Measurements from ENCODE around the gene LNPK. TPM values are rescaled to one million over a fixed set of nuclear protein-coding genes. Genes with fewer than 3 reads are reported as not detected.

The LNPK gene
- polyA plus RNA-seq, 6 donors from 2014 or later = 7.1 to 15.6 (median 10.2) TPM

- Mint-ChIP-seq H3K27ac (no peak overlapping the region), H3K9me3 (peaks cover 2 to 20% (median 10%) of the 10 kb centered on the region in 7 donors), H3K27me3 (no peaks in the 10 kb centered on the region), H3K4me1 (peaks cover 0 to 6% (median 3%) of the 10 kb centered on the region in 3 donors), H3K4me3 (no peak overlapping the region), H3K36me3 (peaks cover 43 to 53% of the 10 kb centered on the region in 2 donors)
- DNase-seq = no peak
- ATAC-seq (ENCODE audit: low read depth in 2 of 2) = no peak
Measured at GRCh38 chr2:175957845-175958244, 44.2 kb downstream of the LNPK start.

- DNase-seq (no peak), ATAC-seq (ENCODE audit: low read depth in 2 of 2) (no peak)
- peaks cover 36 to 43% of the 10 kb centered on the region in 2 donors for H3K36me3 Mint-ChIP-seq
- peaks cover 0 to 3% (median under 1%) of the 10 kb centered on the region in 3 donors for H3K4me1 Mint-ChIP-seq
- H3K27me3 Mint-ChIP-seq = no peaks in the 10 kb centered on the region
- H3K27ac Mint-ChIP-seq = no peak overlapping the region
- H3K4me3 Mint-ChIP-seq = peak overlapping the region in 1 of 8 donors; percentile 11
- peaks cover 0 to 6% (median 0%) of the 10 kb centered on the region in 7 donors for H3K9me3 Mint-ChIP-seq
Measured at GRCh38 chr2:175955136-175955535, 46.9 kb downstream of the LNPK start.

- DNase-seq (no peak), ATAC-seq (ENCODE audit: low read depth in 2 of 2) (no peak)
- no peak overlapping the region for H3K4me3 Mint-ChIP-seq
- no peaks in the 10 kb centered on the region for H3K4me1 Mint-ChIP-seq
- no peak overlapping the region for H3K27ac Mint-ChIP-seq
- peaks cover 16 to 22% of the 10 kb centered on the region in 2 donors for H3K36me3 Mint-ChIP-seq
- H3K9me3 Mint-ChIP-seq = peaks cover 0 to 2% (median 0%) of the 10 kb centered on the region in 7 donors
- no peaks in the 10 kb centered on the region for H3K27me3 Mint-ChIP-seq
Measured at GRCh38 chr2:175950512-175950911, 51.6 kb downstream of the LNPK start.

GRCh38 chr2:175948191-175948590, 53.9 kb downstream of the LNPK start:
- Mint-ChIP-seq H3K36me3 (peaks cover 12 to 17% of the 10 kb centered on the region in 2 donors), H3K27ac (no peak overlapping the region), H3K4me1 (no peaks in the 10 kb centered on the region), H3K27me3 (no peaks in the 10 kb centered on the region), H3K4me3 (no peak overlapping the region), H3K9me3 (peaks cover 0 to 2% (median 0%) of the 10 kb centered on the region in 7 donors)
- no peak for ATAC-seq (ENCODE audit: low read depth in 2 of 2)
- no peak for DNase-seq

GRCh38 chr2:175947073-175947472, 55.0 kb downstream of the LNPK start:
- Mint-ChIP-seq H3K27me3 (no peaks in the 10 kb centered on the region), H3K9me3 (peaks cover 0 to 2% (median 0%) of the 10 kb centered on the region in 7 donors), H3K27ac (no peak overlapping the region), H3K36me3 (peaks cover 7 to 11% of the 10 kb centered on the region in 2 donors), H3K4me1 (no peaks in the 10 kb centered on the region), H3K4me3 (no peak overlapping the region)
- DNase-seq (no peak), ATAC-seq (ENCODE audit: low read depth in 2 of 2) (no peak)

- Mint-ChIP-seq H3K4me1 (no peaks in the 10 kb centered on the region), H3K4me3 (no peak overlapping the region), H3K9me3 (peaks cover 0 to 8% (median 4%) of the 10 kb centered on the region in 7 donors), H3K27ac (no peak overlapping the region), H3K36me3 (peaks cover 17 to 23% of the 10 kb centered on the region in 2 donors), H3K27me3 (no peaks in the 10 kb centered on the region)
- no peak for ATAC-seq (ENCODE audit: low read depth in 2 of 2)
- DNase-seq = no peak
Measured at GRCh38 chr2:175941699-175942098, 60.4 kb downstream of the LNPK start.

- H3K36me3 Mint-ChIP-seq = peaks cover 15 to 36% of the 10 kb centered on the region in 2 donors
- H3K4me1 Mint-ChIP-seq = no peaks in the 10 kb centered on the region
- H3K27ac Mint-ChIP-seq = no peak overlapping the region
- DNase-seq = no peak
- no peak for ATAC-seq (ENCODE audit: low read depth in 2 of 2)
- H3K4me3 Mint-ChIP-seq = no peak overlapping the region
- H3K9me3 Mint-ChIP-seq = peaks cover 0 to 8% (median 3%) of the 10 kb centered on the region in 7 donors
- H3K27me3 Mint-ChIP-seq = no peaks in the 10 kb centered on the region
Measured at GRCh38 chr2:175937216-175937615, 64.9 kb downstream of the LNPK start.

- Mint-ChIP-seq H3K9me3 (peaks cover 0 to 3% (median 0%) of the 10 kb centered on the region in 7 donors), H3K4me3 (no peak overlapping the region), H3K4me1 (no peaks in the 10 kb centered on the region), H3K27ac (no peak overlapping the region), H3K27me3 (no peaks in the 10 kb centered on the region), H3K36me3 (peaks cover 8 to 36% of the 10 kb centered on the region in 2 donors)
- ATAC-seq (ENCODE audit: low read depth in 2 of 2) (no peak), DNase-seq (no peak)
Measured at GRCh38 chr2:175935289-175936181, 66.5 kb downstream of the LNPK start.

GRCh38 chr2:175932675-175933074, 69.4 kb downstream of the LNPK start:
- H3K36me3 Mint-ChIP-seq = peaks cover 0 to 30% of the 10 kb centered on the region in 2 donors
- DNase-seq (no peak), ATAC-seq (ENCODE audit: low read depth in 2 of 2) (no peak)
- no peaks in the 10 kb centered on the region for H3K9me3 Mint-ChIP-seq
- H3K27me3 Mint-ChIP-seq = no peaks in the 10 kb centered on the region
- no peaks in the 10 kb centered on the region for H3K4me1 Mint-ChIP-seq
- no peak overlapping the region for H3K4me3 Mint-ChIP-seq
- H3K27ac Mint-ChIP-seq = no peak overlapping the region

GRCh38 chr2:175931805-175932204, 70.3 kb downstream of the LNPK start:
- Mint-ChIP-seq H3K36me3 (peaks cover 8 to 30% of the 10 kb centered on the region in 2 donors), H3K9me3 (no peaks in the 10 kb centered on the region), H3K4me1 (no peaks in the 10 kb centered on the region), H3K27me3 (no peaks in the 10 kb centered on the region), H3K4me3 (no peak overlapping the region), H3K27ac (no peak overlapping the region)
- DNase-seq = no peak
- ATAC-seq (ENCODE audit: low read depth in 2 of 2) = no peak

GRCh38 chr2:175930504-175930903, 71.6 kb downstream of the LNPK start:
- H3K4me3 Mint-ChIP-seq = no peak overlapping the region
- no peak overlapping the region for H3K27ac Mint-ChIP-seq
- no peak for DNase-seq
- peaks cover 12 to 28% of the 10 kb centered on the region in 2 donors for H3K36me3 Mint-ChIP-seq
- no peaks in the 10 kb centered on the region for H3K4me1 Mint-ChIP-seq
- no peak for ATAC-seq (ENCODE audit: low read depth in 2 of 2)
- no peaks in the 10 kb centered on the region for H3K9me3 Mint-ChIP-seq
- no peaks in the 10 kb centered on the region for H3K27me3 Mint-ChIP-seq

- H3K4me1 Mint-ChIP-seq = no peaks in the 10 kb centered on the region
- H3K9me3 Mint-ChIP-seq = no peaks in the 10 kb centered on the region
- H3K4me3 Mint-ChIP-seq = no peak overlapping the region
- no peak overlapping the region for H3K27ac Mint-ChIP-seq
- DNase-seq = no peak
- no peaks in the 10 kb centered on the region for H3K27me3 Mint-ChIP-seq
- peaks cover 12 to 24% of the 10 kb centered on the region in 2 donors for H3K36me3 Mint-ChIP-seq
- ATAC-seq (ENCODE audit: low read depth in 2 of 2) = no peak
Measured at GRCh38 chr2:175929850-175930249, 72.2 kb downstream of the LNPK start.

- no peak overlapping the region for H3K4me3 Mint-ChIP-seq
Measured at GRCh38 chr2:175926272-175926671, 75.8 kb downstream of the LNPK start.

GRCh38 chr2:175922160-175922559, 79.9 kb downstream of the LNPK start:
- Mint-ChIP-seq H3K4me3 (no peak overlapping the region), H3K27ac (peak overlapping the region in 1 of 6 donors; percentile 9), H3K27me3 (no peaks in the 10 kb centered on the region), H3K36me3 (peaks cover 8 to 11% of the 10 kb centered on the region in 2 donors), H3K9me3 (no peaks in the 10 kb centered on the region), H3K4me1 (no peaks in the 10 kb centered on the region)
- no peak for DNase-seq
- no peak for ATAC-seq (ENCODE audit: low read depth in 2 of 2)

More at GRCh38 chr2:175926272-175926671, 75.8 kb downstream of the LNPK start:
- Mint-ChIP-seq H3K9me3 (no peaks in the 10 kb centered on the region), H3K27ac (no peak overlapping the region), H3K4me1 (no peaks in the 10 kb centered on the region), H3K27me3 (no peaks in the 10 kb centered on the region), H3K36me3 (peaks cover 12 to 18% of the 10 kb centered on the region in 2 donors)
- ATAC-seq (ENCODE audit: low read depth in 2 of 2) (no peak), DNase-seq (no peak)
